GM19035 (cell line): ENCODE data around the gene UQCRFS1.
A peak's percentile ranks its signal among the peaks of the same experiment; 100 is the strongest.
"Not testable (repeated sequence)": the region's sequence is repeated elsewhere in the genome, so short reads cannot be mapped to it uniquely, and the experiment has no call there.

Experiments used
- ATAC-seq: cut with Tn5 transposase; IDR thresholded peaks from one replicate; pipeline ENCODE4 v1.9.1; 2021; ENCODE audit not compliant: unreplicated experiment

UQCRFS1 gene

GRCh38 chr19:29212648-29213573, at the start of gene UQCRFS1:
Gene UQCRFS1, minus strand, starts transcription at chr19:29213151. Its CDS starts 33 bp downstream, at chr19:29213118.
- ATAC-seq = peak; percentile 96

GRCh38 chr19:29262085-29262484, 49.1 kb upstream of the UQCRFS1 start:
- no peak for ATAC-seq

DNA sequence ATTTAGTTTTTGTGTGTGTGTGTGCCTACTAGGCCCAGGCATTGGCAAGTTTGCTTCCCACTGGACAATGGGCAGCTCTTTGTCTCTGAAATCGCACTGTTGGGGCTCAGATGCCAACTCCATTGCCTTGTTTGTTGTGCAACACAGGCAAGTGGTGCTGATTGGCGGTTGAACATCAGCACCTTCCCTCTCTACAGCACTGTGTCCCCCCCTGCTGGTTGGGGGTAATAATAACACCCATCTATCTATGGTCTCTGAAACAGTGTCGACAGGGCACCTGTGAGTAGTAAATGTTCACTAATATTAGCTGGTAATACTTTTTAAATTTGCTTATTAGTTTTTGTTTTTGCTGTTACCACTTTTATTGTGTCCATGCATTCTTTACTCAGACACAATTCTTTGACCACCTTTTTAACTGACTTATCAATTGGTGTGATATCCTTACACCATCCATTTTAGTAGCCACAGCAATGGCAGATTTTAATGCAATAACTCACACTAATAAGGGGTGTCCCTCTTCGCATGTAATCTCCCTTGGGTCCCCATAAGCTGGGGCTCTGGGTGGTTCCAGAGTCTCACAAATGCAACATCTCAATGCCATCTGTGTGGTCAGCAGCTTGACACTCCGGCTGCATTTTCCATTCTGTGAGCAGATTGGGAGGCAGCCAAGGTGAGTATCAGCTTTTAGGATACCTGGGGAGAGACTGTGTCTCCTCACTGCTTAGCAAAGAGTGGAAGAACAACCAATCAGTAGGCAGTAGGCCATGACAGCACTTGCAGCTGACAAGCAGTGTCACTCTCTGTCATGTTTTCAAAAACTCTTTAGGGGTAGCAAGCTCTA, 47.7 kb upstream of the UQCRFS1 start:
- no peak for ATAC-seq

DNA sequence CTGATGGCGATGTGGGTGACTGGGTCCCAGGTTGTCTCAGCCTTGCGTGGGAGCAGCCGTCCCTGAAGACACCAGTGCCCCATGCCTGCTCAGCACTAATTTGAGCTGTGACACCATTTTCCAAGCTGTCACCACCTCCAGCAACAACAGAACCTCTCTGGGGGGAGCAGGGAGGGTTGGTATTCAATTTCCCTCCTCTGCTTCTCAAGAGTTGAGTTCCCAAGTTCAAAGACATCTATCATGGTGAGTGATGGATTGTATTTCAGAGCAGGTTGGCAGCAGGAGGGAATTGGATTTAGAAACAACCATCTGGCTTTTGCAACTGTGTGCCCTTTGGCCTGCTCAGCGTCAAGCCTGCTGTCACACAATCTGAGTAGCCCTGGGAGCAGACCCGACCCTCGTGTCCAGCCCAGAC, 46.9 kb upstream of the UQCRFS1 start:
- no peak for ATAC-seq

- ATAC-seq = no peak
Measured at GRCh38 chr19:29259153-29259552, 46.2 kb upstream of the UQCRFS1 start.

DNA sequence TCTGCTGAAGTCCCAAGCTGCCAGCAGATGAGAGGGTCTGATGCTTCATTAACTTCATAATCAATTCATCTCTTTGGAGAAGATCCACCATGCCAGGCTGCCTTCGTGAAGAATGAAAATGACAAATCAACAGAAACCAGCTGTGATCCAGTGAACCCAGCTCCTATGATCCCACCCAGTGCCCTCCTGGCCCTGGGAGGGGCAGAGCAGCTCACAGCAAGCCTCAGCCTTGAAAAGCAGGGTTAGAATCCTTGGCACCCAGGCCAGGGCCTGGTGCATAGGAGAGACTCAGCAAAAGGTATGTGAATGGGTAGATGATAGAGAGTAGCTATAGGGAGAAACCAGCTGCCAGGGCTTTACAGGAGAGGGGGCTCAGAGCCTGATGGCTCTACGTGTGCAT, 43.6 kb upstream of the UQCRFS1 start:
- ATAC-seq = no peak

GRCh38 chr19:29255912-29256311, 43.0 kb upstream of the UQCRFS1 start:
- no peak for ATAC-seq

- no peak for ATAC-seq
Measured at GRCh38 chr19:29255006-29255405, 42.1 kb upstream of the UQCRFS1 start.

GRCh38 chr19:29249798-29250197, 36.8 kb upstream of the UQCRFS1 start:
- ATAC-seq = not testable (repeated sequence)

- ATAC-seq = no peak
Measured at GRCh38 chr19:29248332-29248844, 35.4 kb upstream of the UQCRFS1 start.

DNA sequence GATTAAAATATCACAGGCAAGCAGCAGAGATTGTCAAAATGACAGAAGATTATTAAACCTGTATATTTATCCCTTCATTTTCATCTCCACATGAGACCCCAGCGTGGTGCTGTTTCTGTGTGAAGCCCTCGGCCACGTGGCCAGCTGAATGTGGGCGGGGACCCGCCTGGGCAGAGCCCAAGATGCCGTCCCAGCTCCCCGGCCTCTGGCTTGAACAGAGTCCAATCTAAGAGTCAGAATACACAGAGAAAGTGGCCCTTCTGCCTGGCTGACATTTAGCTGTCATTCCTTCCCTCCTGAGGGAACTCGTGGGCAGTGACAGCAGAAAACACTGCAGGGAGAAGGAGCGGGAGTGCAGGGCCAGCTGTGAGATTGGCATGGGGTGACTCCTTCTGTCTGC, 34.9 kb upstream of the UQCRFS1 start:
- ATAC-seq = no peak

DNA sequence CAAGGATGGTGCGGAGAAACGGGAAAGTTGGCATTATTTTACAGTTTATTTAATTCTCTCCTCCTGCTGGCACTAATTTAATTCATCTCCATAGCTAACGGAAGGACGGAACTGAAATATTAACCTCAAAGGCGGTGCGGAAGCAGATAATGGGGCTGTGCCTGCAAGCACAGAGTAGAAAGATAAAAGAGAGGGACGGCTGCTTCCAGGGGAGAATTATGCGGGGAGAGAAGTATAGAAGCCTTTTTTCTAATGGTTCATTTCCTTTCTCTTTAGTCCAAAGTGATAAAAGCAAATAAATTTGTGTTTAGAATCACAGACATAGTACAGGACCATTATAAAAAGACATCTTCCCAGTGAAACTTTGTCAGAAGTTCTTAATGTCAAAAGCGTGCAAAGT, 34.5 kb upstream of the UQCRFS1 start:
- ATAC-seq = no peak

- no peak for ATAC-seq
Measured at GRCh38 chr19:29247051-29247450, 34.1 kb upstream of the UQCRFS1 start.

GRCh38 chr19:29245215-29245614, 32.3 kb upstream of the UQCRFS1 start:
- no peak for ATAC-seq

GRCh38 chr19:29241324-29241723, 28.4 kb upstream of the UQCRFS1 start:
- no peak for ATAC-seq

DNA sequence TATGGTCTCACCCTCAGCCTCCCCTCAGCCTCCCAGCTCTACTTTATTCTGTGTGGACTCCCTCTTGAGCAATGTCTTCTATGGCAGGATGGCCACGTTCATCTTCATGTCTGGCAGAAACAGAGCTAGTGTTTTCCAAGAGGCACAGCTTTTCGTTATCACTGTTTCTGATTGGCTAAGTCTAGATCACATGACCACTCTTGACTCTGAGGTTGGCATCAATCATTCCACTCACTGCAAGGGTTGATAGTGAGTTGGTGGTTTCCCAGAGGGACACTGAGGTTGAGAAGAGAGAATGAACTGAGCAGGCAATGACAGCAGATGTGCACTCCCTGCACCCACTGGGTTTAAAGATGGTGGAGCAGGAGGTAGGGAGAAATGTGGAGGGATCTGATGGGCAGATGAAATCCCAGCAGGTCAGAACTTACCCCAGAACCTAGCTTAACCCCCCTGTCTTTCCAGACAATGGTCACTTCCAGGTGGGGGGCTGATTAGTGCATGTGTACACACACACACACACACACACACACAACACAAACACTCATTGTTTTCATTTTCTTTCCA, 26.3 kb upstream of the UQCRFS1 start:
- ATAC-seq = no peak

DNA sequence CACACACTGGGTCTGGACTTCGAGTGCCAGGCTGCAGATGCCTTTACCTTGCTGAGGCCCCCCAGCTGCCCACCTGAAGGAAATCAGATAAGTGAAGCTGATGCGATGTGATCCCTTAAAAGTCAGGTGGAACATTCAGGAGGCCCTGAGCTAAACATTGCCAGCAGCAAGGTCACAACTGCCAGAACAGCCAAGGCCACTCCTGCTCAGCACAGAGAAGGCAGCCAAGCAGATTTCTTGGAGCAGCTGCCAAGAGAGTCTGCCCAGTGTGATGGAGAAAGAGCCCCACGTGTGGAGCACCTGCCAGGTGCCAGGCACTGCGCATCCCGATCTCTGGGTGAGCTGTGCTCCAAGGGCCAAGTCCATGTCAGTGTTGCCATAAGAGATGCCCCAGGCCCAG, 20.6 kb upstream of the UQCRFS1 start:
- ATAC-seq = no peak

DNA sequence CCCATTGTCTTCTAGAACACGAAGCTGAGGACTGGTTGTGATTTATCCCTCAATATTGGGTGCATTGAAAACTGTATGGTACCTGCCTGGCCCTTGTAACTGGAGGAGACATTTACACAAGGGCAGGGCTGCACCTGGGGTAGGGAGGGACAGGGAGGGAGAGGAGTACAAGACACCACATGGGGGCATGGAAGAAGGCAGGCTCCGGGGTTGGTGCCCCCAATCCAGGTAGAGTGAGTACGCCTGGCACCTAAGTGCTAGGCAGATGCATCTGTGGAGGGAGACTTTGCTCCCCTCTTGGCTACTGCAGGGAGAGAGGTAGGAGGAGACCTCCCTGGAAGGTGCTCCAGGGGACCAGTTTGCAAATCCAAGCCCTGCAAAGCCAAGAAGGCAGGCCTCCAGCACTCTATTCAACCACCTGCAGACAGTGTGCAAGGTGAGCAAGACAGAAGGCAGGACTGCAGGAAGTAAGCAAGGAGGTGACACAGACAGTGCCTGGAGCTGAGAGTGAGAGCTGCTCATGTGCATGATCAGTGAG, 19.4 kb upstream of the UQCRFS1 start:
- no peak for ATAC-seq

GRCh38 chr19:29231306-29231705, 18.4 kb upstream of the UQCRFS1 start:
- ATAC-seq = not testable (repeated sequence)

- ATAC-seq = no peak
Measured at GRCh38 chr19:29217616-29218015, 4.7 kb upstream of the UQCRFS1 start.

DNA sequence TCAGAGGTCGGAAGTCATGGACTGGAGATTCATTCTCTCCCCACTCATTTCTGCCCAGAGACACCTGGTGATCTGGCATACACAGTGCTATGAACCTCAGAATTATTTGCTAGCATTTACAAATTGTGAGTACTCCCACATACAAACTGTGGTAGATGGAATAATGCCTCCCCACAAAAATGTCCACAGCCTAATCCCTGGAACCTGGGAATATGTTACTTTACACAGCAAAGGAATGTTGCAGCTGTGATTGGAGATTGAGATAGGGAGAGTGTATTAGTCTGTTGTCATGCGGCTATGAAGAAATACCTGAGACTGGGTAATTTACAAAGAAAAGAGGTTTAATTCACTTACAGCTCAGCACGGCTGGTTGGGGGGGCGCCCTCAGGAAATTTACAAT, 3.1 kb upstream of the UQCRFS1 start:
- ATAC-seq = no peak
